ENCODE data around the gene PRRC2C. TPM values are rescaled to one million over a fixed set of nuclear protein-coding genes. Genes with fewer than 3 reads are reported as not detected.
"Not testable (repeated sequence)": the region's sequence is repeated elsewhere in the genome, so short reads cannot be mapped to it uniquely, and the experiment has no call there.

Gene PRRC2C
- total RNA-seq, 1 experiment from 2014 or later = 208 TPM

GRCh38 chr1:171550050-171550449 lies 64.7 kb downstream of the PRRC2C start:
- no peaks in the 10 kb centered on the region for H3K4me1 Mint-ChIP-seq (ENCODE audit: low read depth, unreplicated experiment)
- no peak for TF ChIP-seq CTCF (IDR thresholded peaks at IDR 0.05; ENCODE audit: insufficient read depth in 1 of 2, low read depth in 1 of 2, low read length in 1 of 2, severe bottlenecking in 1 of 2, unreplicated experiment in 1 of 2)
- Histone ChIP-seq H3K4me1 (no peaks in the 10 kb centered on the region), H3K4me3 (ENCODE audit: low read depth, low read length) (no peak overlapping the region), H3K27me3 (replicated peaks; ENCODE audit: control insufficient read depth, insufficient read depth, low read length) (no peaks in the 10 kb centered on the region), H3K9me3 (no peaks in the 10 kb centered on the region), H3K36me3 (ENCODE audit: control insufficient read depth, insufficient read depth, low read length) (no peaks in the 10 kb centered on the region; the same call in 1 of the 2 replicates)
- no peaks in the 10 kb centered on the region for H3K9me3 Mint-ChIP-seq (ENCODE audit: unreplicated experiment)
- POLR2A ChIA-PET = no interaction called here
- no peak overlapping the region for H3K27ac Mint-ChIP-seq (ENCODE audit: unreplicated experiment)
- H3K27me3 Mint-ChIP-seq (ENCODE audit: insufficient read depth, unreplicated experiment) = no peaks in the 10 kb centered on the region
- peaks cover 99% of the 10 kb centered on the region for H3K36me3 Mint-ChIP-seq (ENCODE audit: insufficient read depth, unreplicated experiment)
- intact Hi-C loops (cut with micrococcal nuclease; ENCODE audit: unreplicated experiment) = no loop called here
- no peak overlapping the region for H3K4me3 Mint-ChIP-seq (ENCODE audit: unreplicated experiment)
- CTCF ChIA-PET = no interaction called here
- DNase-seq = no peak
- no TSS peak for BruUV-seq (replicated peaks)

GRCh38 chr1:171550598-171551100 lies 65.3 kb downstream of the PRRC2C start:
- H3K9me3 ChIP-seq; POLR2A ChIA-PET; H3K9me3 Mint-ChIP-seq (ENCODE audit: unreplicated experiment); BruUV-seq (replicated peaks); H3K4me3 ChIP-seq (ENCODE audit: low read depth, low read length); intact Hi-C loops (cut with micrococcal nuclease; ENCODE audit: unreplicated experiment); H3K4me1 Mint-ChIP-seq (ENCODE audit: low read depth, unreplicated experiment); H3K36me3 ChIP-seq (ENCODE audit: control insufficient read depth, insufficient read depth, low read length); H3K4me3 Mint-ChIP-seq (ENCODE audit: unreplicated experiment); DNase-seq; H3K27ac Mint-ChIP-seq (ENCODE audit: unreplicated experiment); H3K4me1 ChIP-seq; H3K27me3 Mint-ChIP-seq (ENCODE audit: insufficient read depth, unreplicated experiment); CTCF ChIA-PET; H3K27me3 ChIP-seq (replicated peaks; ENCODE audit: control insufficient read depth, insufficient read depth, low read length): not testable (repeated sequence)
- H3K36me3 Mint-ChIP-seq (ENCODE audit: insufficient read depth, unreplicated experiment) = peaks cover 99% of the 10 kb centered on the region

GRCh38 chr1:171553960-171554359 lies 68.6 kb downstream of the PRRC2C start:
- H3K36me3 ChIP-seq (ENCODE audit: control insufficient read depth, insufficient read depth, low read length); BruUV-seq (replicated peaks); H3K4me1 Mint-ChIP-seq (ENCODE audit: low read depth, unreplicated experiment); H3K27ac Mint-ChIP-seq (ENCODE audit: unreplicated experiment); H3K4me1 ChIP-seq; H3K9me3 ChIP-seq; H3K27me3 ChIP-seq (replicated peaks; ENCODE audit: control insufficient read depth, insufficient read depth, low read length); CTCF ChIA-PET; H3K4me3 ChIP-seq (ENCODE audit: low read depth, low read length); POLR2A ChIA-PET; H3K27me3 Mint-ChIP-seq (ENCODE audit: insufficient read depth, unreplicated experiment); DNase-seq; intact Hi-C loops (cut with micrococcal nuclease; ENCODE audit: unreplicated experiment); H3K9me3 Mint-ChIP-seq (ENCODE audit: unreplicated experiment); H3K4me3 Mint-ChIP-seq (ENCODE audit: unreplicated experiment): not testable (repeated sequence)
- H3K36me3 Mint-ChIP-seq (ENCODE audit: insufficient read depth, unreplicated experiment) = peaks cover 100% of the 10 kb centered on the region

- Histone ChIP-seq H3K4me1 (no peaks in the 10 kb centered on the region), H3K4me3 (ENCODE audit: low read depth, low read length) (no peak overlapping the region), H3K27me3 (replicated peaks; ENCODE audit: control insufficient read depth, insufficient read depth, low read length) (no peaks in the 10 kb centered on the region), H3K9me3 (no peaks in the 10 kb centered on the region), H3K36me3 (ENCODE audit: control insufficient read depth, insufficient read depth, low read length) (peaks cover 5% of the 10 kb centered on the region)
- Mint-ChIP-seq H3K27ac (ENCODE audit: unreplicated experiment) (no peak overlapping the region), H3K36me3 (ENCODE audit: insufficient read depth, unreplicated experiment) (peaks cover 55% of the 10 kb centered on the region), H3K4me1 (ENCODE audit: low read depth, unreplicated experiment) (no peaks in the 10 kb centered on the region), H3K27me3 (ENCODE audit: insufficient read depth, unreplicated experiment) (no peaks in the 10 kb centered on the region), H3K4me3 (ENCODE audit: unreplicated experiment) (no peak overlapping the region), H3K9me3 (ENCODE audit: unreplicated experiment) (no peaks in the 10 kb centered on the region)
- intact Hi-C loops (cut with micrococcal nuclease; ENCODE audit: unreplicated experiment) = no loop called here
- ChIA-PET CTCF (no interaction called here), POLR2A (no interaction called here)
- no TSS peak for BruUV-seq (replicated peaks)
- no peak for DNase-seq
- TF ChIP-seq CTCF (IDR thresholded peaks at IDR 0.05; ENCODE audit: insufficient read depth in 1 of 2, low read depth in 1 of 2, low read length in 1 of 2, severe bottlenecking in 1 of 2, unreplicated experiment in 1 of 2) = no peak
These were observed 78.3 kb downstream of the PRRC2C start for GRCh38 chr1:171563675-171564074.

Data from Caco-2 (cell line).